ENCODE results near the gene RAI1. TPM values are rescaled to one million over a fixed set of nuclear protein-coding genes. Genes with fewer than 3 reads are reported as not detected.

Gene RAI1
- total RNA-seq, 2 experiments from 2014 or later = 17.1 to 49.4 TPM

DNA sequence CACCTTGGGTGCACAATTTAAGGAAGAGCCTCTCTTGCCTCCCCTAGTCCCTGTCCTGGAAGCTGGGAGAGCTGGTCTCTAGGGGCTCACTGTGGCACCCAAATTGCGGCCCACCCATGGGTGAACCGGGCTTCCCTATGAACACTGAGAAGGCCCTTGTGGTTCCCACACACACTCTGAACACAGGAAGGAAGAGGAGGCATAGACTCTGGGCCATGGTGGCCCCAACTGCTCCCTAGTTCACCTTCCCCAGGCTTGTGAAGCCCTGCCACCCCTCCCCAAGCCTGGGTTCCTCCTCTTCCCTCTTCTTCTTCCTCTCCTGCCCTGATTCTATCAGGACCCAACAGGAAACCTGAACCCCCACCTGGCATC, 145.1 kb downstream of the RAI1 start:
- Histone ChIP-seq H3K4me2 (ENCODE audit: low read length) (peak overlapping the region; percentile 45; the same call in 1 of the 2 replicates), H3K4me3 (ENCODE audit: low read depth, low read length, poor library complexity, severe bottlenecking) (no peak overlapping the region)
- BruUV-seq (replicated peaks) = no TSS peak

DNA sequence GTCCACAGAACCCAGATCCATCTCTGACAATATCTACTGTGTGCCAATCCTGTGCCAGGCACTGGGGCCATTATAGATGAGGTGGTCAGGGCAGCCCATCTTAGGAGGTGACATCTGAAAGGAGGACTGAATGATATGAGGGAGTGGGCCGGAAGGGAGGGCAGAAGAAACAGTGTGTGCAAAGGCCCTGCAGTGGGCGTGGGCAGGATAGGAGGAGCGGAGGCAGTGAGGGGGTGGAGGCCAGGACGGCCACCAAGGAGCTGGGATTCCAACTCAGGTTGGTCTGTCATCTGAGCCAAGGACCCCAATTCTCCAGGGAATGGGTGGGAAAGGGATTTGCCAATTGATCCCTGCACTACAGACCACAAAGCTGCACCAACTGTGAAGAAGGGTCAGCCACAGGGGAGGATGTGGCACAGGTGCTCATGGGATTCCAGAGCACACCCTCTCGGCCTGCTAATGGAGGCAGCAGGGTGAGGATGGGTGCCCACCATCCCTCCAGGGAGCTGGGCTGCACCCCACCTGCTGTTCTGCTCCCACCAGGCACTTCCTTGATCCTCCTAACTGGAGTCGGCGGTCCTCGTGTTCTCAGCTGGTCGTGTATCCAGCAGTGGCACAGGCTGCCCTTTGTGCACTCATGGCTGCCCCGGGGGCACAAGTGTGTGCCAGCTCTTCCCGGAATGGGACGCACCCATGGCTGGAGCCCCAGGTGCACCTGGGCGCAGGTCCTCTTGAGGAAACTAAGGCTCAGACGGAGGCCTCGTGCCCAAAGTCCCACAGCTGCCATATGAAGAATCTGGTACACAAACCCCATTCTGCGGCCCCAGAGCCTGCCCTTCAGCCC, 145.9 kb downstream of the RAI1 start:
- CTCF ChIA-PET (ENCODE audit: unreplicated experiment) = interaction anchor here (1.1 kb wide), 1 partner anchor 9 kb away, joined by 4 read pairs; the partner anchor contains the start of gene SREBF1
- POLR2A ChIA-PET = interaction anchor here (3.0 kb wide), 1 partner anchor 9 kb away, joined by 10 read pairs; the partner anchor contains the start of gene SREBF1
- H4K20me1 ChIP-seq (ENCODE audit: insufficient read depth, low read length) = peaks cover 9% of the 10 kb centered on the region; the same call in 1 of the 2 replicates

More for the DNA sequence above, 145.1 kb downstream of the RAI1 start:
- Histone ChIP-seq H3K36me3 (ENCODE audit: insufficient read depth, low read length) (peaks cover 29% of the 10 kb centered on the region; the same call in 1 of the 2 replicates), H3K9me2 (ENCODE audit: insufficient read depth, low read length) (no peaks in the 10 kb centered on the region), H2AFZ (ENCODE audit: low read length) (no peak overlapping the region), H3K27ac (ENCODE audit: low read depth, low read length, poor library complexity, severe bottlenecking) (peak overlapping the region; percentile 67), H4K20me1 (ENCODE audit: insufficient read depth, low read length) (peaks cover 16% of the 10 kb centered on the region; the same call in 1 of the 2 replicates), H3K4me1 (ENCODE audit: insufficient read depth, low read length, poor library complexity, severe bottlenecking) (peaks cover 90% of the 10 kb centered on the region), H3K9me3 (ENCODE audit: low read length) (no peaks in the 10 kb centered on the region), H3K79me2 (ENCODE audit: insufficient read depth, low read depth, low read length) (peaks cover 47% of the 10 kb centered on the region)
- intact Hi-C loops (cut with micrococcal nuclease; ENCODE audit: unreplicated experiment) = no loop called here
- TF ChIP-seq, protein P1, sequence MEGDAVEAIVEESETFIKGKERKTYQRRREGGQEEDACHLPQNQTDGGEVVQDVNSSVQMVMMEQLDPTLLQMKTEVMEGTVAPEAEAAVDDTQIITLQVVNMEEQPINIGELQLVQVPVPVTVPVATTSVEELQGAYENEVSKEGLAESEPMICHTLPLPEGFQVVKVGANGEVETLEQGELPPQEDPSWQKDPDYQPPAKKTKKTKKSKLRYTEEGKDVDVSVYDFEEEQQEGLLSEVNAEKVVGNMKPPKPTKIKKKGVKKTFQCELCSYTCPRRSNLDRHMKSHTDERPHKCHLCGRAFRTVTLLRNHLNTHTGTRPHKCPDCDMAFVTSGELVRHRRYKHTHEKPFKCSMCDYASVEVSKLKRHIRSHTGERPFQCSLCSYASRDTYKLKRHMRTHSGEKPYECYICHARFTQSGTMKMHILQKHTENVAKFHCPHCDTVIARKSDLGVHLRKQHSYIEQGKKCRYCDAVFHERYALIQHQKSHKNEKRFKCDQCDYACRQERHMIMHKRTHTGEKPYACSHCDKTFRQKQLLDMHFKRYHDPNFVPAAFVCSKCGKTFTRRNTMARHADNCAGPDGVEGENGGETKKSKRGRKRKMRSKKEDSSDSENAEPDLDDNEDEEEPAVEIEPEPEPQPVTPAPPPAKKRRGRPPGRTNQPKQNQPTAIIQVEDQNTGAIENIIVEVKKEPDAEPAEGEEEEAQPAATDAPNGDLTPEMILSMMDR (conservative IDR thresholded peaks at IDR 0.05; ENCODE audit: low read length) = no peak
- TF ChIP-seq EZH2phosphoT487 (IDR thresholded peaks at IDR 0.05; ENCODE audit: borderline replicate concordance, low read depth, low read length) = no peak
- ChIA-PET POLR2A (interaction anchor here (0.6 to 3.0 kb wide), 3 partner anchors 10 to 136 kb away, joined by 4 to 10 read pairs (median 4); partner anchors contain the start of gene SREBF1), CTCF (ENCODE audit: unreplicated experiment) (no interaction called here)
- no peak for DNase-seq (ENCODE audit: low spot score)

More for the DNA sequence above, 145.9 kb downstream of the RAI1 start:
- DNase-seq (ENCODE audit: low spot score) = no peak
- no peak overlapping the region for H3K4me3 ChIP-seq (ENCODE audit: low read depth, low read length, poor library complexity, severe bottlenecking)
- H3K27ac ChIP-seq (ENCODE audit: low read depth, low read length, poor library complexity, severe bottlenecking) = peak overlapping the region; percentile 67
- H2AFZ ChIP-seq (ENCODE audit: low read length) = no peak overlapping the region
- TF ChIP-seq EZH2phosphoT487 (IDR thresholded peaks at IDR 0.05; ENCODE audit: borderline replicate concordance, low read depth, low read length) = no peak
- TF ChIP-seq, protein P1 (conservative IDR thresholded peaks at IDR 0.05; ENCODE audit: low read length) = no peak
- peak overlapping the region; percentile 45; the same call in 1 of the 2 replicates for H3K4me2 ChIP-seq (ENCODE audit: low read length)
- BruUV-seq (replicated peaks) = no TSS peak
- peaks cover 82% of the 10 kb centered on the region for H3K4me1 ChIP-seq (ENCODE audit: insufficient read depth, low read length, poor library complexity, severe bottlenecking)
- intact Hi-C loops (cut with micrococcal nuclease; ENCODE audit: unreplicated experiment) = no loop called here
- H3K36me3 ChIP-seq (ENCODE audit: insufficient read depth, low read length) = peaks cover 31% of the 10 kb centered on the region
- H3K9me3 ChIP-seq (ENCODE audit: low read length) = no peaks in the 10 kb centered on the region
- peaks cover 47% of the 10 kb centered on the region for H3K79me2 ChIP-seq (ENCODE audit: insufficient read depth, low read depth, low read length)
- H3K9me2 ChIP-seq (ENCODE audit: insufficient read depth, low read length) = no peaks in the 10 kb centered on the region

All from OCI-LY7 (cell line).